ENCODE results near the gene VTCN1. TPM values are rescaled to one million over a fixed set of nuclear protein-coding genes. Genes with fewer than 3 reads are reported as not detected.

The VTCN1 gene
- total RNA-seq, 1 donor = not detected

DNA sequence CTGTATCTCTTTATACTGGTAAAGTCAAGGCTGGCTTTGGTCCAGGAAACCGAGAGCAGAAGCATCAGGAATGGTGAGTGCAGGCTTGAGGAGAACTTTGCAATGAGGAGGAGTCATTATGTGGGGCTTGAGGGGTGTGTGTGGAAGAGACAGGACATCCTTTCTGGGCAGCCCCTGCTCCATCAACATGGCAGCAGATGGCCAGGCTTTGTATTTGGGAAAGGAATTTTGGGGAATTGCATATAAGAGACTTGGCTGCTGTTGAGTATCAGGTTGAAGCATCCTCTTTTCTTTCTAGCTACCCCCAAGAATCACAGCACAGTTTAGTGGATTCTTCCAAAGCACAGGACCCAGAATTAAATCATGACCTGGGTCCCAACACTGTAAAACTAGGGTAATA is 33.4 kb downstream of the VTCN1 start:
- H3K9me3 ChIP-seq (ENCODE audit: low read depth, low read length) = no peaks in the 10 kb centered on the region
- TF ChIP-seq, protein P1, sequence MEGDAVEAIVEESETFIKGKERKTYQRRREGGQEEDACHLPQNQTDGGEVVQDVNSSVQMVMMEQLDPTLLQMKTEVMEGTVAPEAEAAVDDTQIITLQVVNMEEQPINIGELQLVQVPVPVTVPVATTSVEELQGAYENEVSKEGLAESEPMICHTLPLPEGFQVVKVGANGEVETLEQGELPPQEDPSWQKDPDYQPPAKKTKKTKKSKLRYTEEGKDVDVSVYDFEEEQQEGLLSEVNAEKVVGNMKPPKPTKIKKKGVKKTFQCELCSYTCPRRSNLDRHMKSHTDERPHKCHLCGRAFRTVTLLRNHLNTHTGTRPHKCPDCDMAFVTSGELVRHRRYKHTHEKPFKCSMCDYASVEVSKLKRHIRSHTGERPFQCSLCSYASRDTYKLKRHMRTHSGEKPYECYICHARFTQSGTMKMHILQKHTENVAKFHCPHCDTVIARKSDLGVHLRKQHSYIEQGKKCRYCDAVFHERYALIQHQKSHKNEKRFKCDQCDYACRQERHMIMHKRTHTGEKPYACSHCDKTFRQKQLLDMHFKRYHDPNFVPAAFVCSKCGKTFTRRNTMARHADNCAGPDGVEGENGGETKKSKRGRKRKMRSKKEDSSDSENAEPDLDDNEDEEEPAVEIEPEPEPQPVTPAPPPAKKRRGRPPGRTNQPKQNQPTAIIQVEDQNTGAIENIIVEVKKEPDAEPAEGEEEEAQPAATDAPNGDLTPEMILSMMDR (IDR thresholded peaks at IDR 0.05; ENCODE audit: extremely low read depth, low read depth, low read length) = no peak
- H3K79me2 ChIP-seq (ENCODE audit: insufficient read depth, low read length) = no peaks in the 10 kb centered on the region
- no peaks in the 10 kb centered on the region for H3K36me3 ChIP-seq (ENCODE audit: insufficient read depth, low read length)
- no peak overlapping the region for H3K27ac ChIP-seq (ENCODE audit: low read depth, low read length)
- no peaks in the 10 kb centered on the region for H4K20me1 ChIP-seq (ENCODE audit: insufficient read depth, low read length)
- H3K4me1 ChIP-seq (ENCODE audit: insufficient read depth, low read length) = peaks cover under 1% of the 10 kb centered on the region
- H2AFZ ChIP-seq (ENCODE audit: low read length) = no peak overlapping the region
- H3K4me3 ChIP-seq (ENCODE audit: insufficient read depth, low read length) = no peak overlapping the region
- H3K27me3 ChIP-seq (ENCODE audit: insufficient read depth, low read length) = no peaks in the 10 kb centered on the region
- H3K4me2 ChIP-seq (ENCODE audit: insufficient read depth, low read length) = no peak overlapping the region
- DNase-seq (ENCODE audit: insufficient read length, low spot score, missing footprints) = no peak

DNA sequence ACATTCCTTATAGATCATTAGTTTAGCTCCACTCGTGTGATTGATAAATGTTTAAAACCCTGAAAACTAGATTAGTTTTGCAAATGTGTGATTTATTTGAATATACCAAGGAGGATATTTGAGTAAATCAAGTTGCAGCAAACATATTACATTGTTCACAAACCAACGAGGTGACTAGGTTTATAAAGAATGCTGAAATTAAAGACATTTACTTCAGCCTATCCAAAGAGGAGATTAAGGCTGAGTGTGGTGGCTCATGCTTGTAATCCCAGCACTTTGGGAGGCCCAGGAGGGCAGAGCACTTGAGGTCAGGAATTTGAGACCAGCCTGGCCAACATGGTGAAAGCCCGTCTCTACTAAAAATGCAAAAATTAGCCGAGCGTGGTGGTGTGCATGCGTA is 34.1 kb downstream of the VTCN1 start:
- Histone ChIP-seq H2AFZ (ENCODE audit: low read length) (no peak overlapping the region), H3K9me3 (ENCODE audit: low read depth, low read length) (no peaks in the 10 kb centered on the region), H3K27ac (ENCODE audit: low read depth, low read length) (no peak overlapping the region), H3K4me1 (ENCODE audit: insufficient read depth, low read length) (peaks cover 4% of the 10 kb centered on the region), H3K79me2 (ENCODE audit: insufficient read depth, low read length) (no peaks in the 10 kb centered on the region), H3K4me2 (ENCODE audit: insufficient read depth, low read length) (no peak overlapping the region), H3K27me3 (ENCODE audit: insufficient read depth, low read length) (no peaks in the 10 kb centered on the region), H3K4me3 (ENCODE audit: insufficient read depth, low read length) (no peak overlapping the region), H3K36me3 (ENCODE audit: insufficient read depth, low read length) (no peaks in the 10 kb centered on the region), H4K20me1 (ENCODE audit: insufficient read depth, low read length) (no peaks in the 10 kb centered on the region)
- TF ChIP-seq, protein P1 (IDR thresholded peaks at IDR 0.05; ENCODE audit: extremely low read depth, low read depth, low read length) = no peak
- peak; percentile 50 for DNase-seq (ENCODE audit: insufficient read length, low spot score, missing footprints)

DNA sequence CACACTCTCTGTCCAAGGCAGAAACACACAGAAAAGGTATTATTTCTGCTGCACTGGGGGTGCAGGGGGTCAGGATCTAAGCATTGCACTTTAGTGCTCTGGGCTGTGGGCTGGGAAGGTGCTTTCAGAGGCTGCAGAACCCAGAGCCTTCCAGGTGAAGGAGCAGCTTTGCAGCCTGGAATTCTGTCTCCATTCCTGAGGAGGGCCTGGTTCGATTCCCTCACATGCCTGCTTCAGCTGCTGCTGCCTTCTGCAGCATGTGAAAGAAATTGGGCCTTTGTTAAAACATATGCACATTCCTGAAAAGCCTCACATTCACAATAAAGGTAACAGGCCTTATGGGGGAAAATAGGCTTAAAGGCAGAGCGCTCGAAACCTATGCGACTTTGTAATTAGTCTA is 35.9 kb downstream of the VTCN1 start:
- no peaks in the 10 kb centered on the region for H3K79me2 ChIP-seq (ENCODE audit: insufficient read depth, low read length)
- no peaks in the 10 kb centered on the region for H4K20me1 ChIP-seq (ENCODE audit: insufficient read depth, low read length)
- H3K27ac ChIP-seq (ENCODE audit: low read depth, low read length) = no peak overlapping the region
- no peak overlapping the region for H3K4me2 ChIP-seq (ENCODE audit: insufficient read depth, low read length)
- H3K36me3 ChIP-seq (ENCODE audit: insufficient read depth, low read length) = no peaks in the 10 kb centered on the region
- H3K27me3 ChIP-seq (ENCODE audit: insufficient read depth, low read length) = no peaks in the 10 kb centered on the region
- H3K4me3 ChIP-seq (ENCODE audit: insufficient read depth, low read length) = no peak overlapping the region
- TF ChIP-seq, protein P1 (IDR thresholded peaks at IDR 0.05; ENCODE audit: extremely low read depth, low read depth, low read length) = no peak
- no peak overlapping the region for H2AFZ ChIP-seq (ENCODE audit: low read length)
- no peaks in the 10 kb centered on the region for H3K9me3 ChIP-seq (ENCODE audit: low read depth, low read length)
- DNase-seq (ENCODE audit: insufficient read length, low spot score, missing footprints) = no peak
- H3K4me1 ChIP-seq (ENCODE audit: insufficient read depth, low read length) = peaks cover 4% of the 10 kb centered on the region

DNA sequence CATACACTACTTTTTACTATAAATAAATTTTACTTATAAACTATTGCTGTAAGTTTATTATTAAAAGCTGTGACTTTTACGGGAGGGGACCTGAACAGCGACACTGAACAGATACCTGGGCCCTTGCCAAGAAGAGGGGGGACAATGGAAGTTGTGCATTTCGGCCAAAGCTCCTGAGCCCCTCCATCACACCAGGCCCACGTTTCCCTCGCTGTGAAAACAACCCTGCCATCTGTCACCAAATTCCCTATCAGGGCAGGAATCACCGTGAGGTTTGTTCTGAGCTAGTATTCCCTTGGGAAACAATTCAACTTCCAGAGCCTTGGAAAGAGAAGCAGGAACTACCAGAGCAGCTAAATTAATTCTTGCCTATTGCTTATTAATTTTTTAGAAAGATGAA is 37.0 kb downstream of the VTCN1 start:
- Histone ChIP-seq H3K27ac (ENCODE audit: low read depth, low read length) (no peak overlapping the region), H3K79me2 (ENCODE audit: insufficient read depth, low read length) (no peaks in the 10 kb centered on the region), H3K4me1 (ENCODE audit: insufficient read depth, low read length) (peaks cover 4% of the 10 kb centered on the region), H3K4me2 (ENCODE audit: insufficient read depth, low read length) (no peak overlapping the region), H3K4me3 (ENCODE audit: insufficient read depth, low read length) (no peak overlapping the region), H2AFZ (ENCODE audit: low read length) (no peak overlapping the region), H3K27me3 (ENCODE audit: insufficient read depth, low read length) (no peaks in the 10 kb centered on the region), H3K36me3 (ENCODE audit: insufficient read depth, low read length) (no peaks in the 10 kb centered on the region), H3K9me3 (ENCODE audit: low read depth, low read length) (no peaks in the 10 kb centered on the region), H4K20me1 (ENCODE audit: insufficient read depth, low read length) (no peaks in the 10 kb centered on the region)
- TF ChIP-seq, protein P1 (IDR thresholded peaks at IDR 0.05; ENCODE audit: extremely low read depth, low read depth, low read length) = no peak
- no peak for DNase-seq (ENCODE audit: insufficient read length, low spot score, missing footprints)

Measured in osteoblast (primary cell).